ENCODE data around the gene BMPR2.
"Not testable (repeated sequence)": the region's sequence is repeated elsewhere in the genome, so short reads cannot be mapped to it uniquely, and the experiment has no call there.

BMPR2 gene

GRCh38 chr2:202455114-202455513 lies 79.0 kb downstream of the BMPR2 start:
- no peak for DNase-seq

- no peak for DNase-seq
Measured at GRCh38 chr2:202460119-202460518, 84.0 kb downstream of the BMPR2 start.

- DNase-seq, result no peak
Measured at GRCh38 chr2:202479090-202479489, 103.0 kb downstream of the BMPR2 start.

- no peak for DNase-seq
Measured at GRCh38 chr2:202479610-202480009, 103.5 kb downstream of the BMPR2 start.

GRCh38 chr2:202486351-202486750 lies 110.2 kb downstream of the BMPR2 start:
- no peak for DNase-seq

GRCh38 chr2:202488671-202489070 lies 112.5 kb downstream of the BMPR2 start:
- no peak for DNase-seq

- DNase-seq, result no peak
Measured at GRCh38 chr2:202490479-202490878, 114.4 kb downstream of the BMPR2 start.

GRCh38 chr2:202491514-202491913 lies 115.4 kb downstream of the BMPR2 start:
- DNase-seq, result no peak

GRCh38 chr2:202494300-202495229 lies 118.4 kb downstream of the BMPR2 start:
- peak; percentile 64 for DNase-seq

GRCh38 chr2:202495230-202495604 lies 119.1 kb downstream of the BMPR2 start:
- DNase-seq, result no peak

- DNase-seq, result not testable (repeated sequence)
Measured at GRCh38 chr2:202496835-202497472, 120.8 kb downstream of the BMPR2 start.

GRCh38 chr2:202497473-202497866 lies 121.3 kb downstream of the BMPR2 start:
- not testable (repeated sequence) for DNase-seq

GRCh38 chr2:202499841-202500240 lies 123.7 kb downstream of the BMPR2 start:
- DNase-seq, result not testable (repeated sequence)

GRCh38 chr2:202503276-202503675 lies 127.1 kb downstream of the BMPR2 start:
- not testable (repeated sequence) for DNase-seq

GRCh38 chr2:202508686-202509085 lies 132.6 kb downstream of the BMPR2 start:
- no peak for DNase-seq

GRCh38 chr2:202510911-202511310 lies 134.8 kb downstream of the BMPR2 start:
- no peak for DNase-seq

- DNase-seq, result no peak
Measured at GRCh38 chr2:202512176-202512575, 136.0 kb downstream of the BMPR2 start.

GRCh38 chr2:202514732-202515131 lies 138.6 kb downstream of the BMPR2 start:
- no peak for DNase-seq

- DNase-seq, result no peak
Measured at GRCh38 chr2:202519453-202519852, 143.3 kb downstream of the BMPR2 start.

- DNase-seq, result no peak
Measured at GRCh38 chr2:202521470-202521869, 145.3 kb downstream of the BMPR2 start.

GRCh38 chr2:202529389-202529788 lies 153.3 kb downstream of the BMPR2 start:
- no peak for DNase-seq

GRCh38 chr2:202530038-202530437 lies 153.9 kb downstream of the BMPR2 start:
- DNase-seq, result no peak

- DNase-seq, result not testable (repeated sequence)
Measured at GRCh38 chr2:202535290-202535689, 159.2 kb downstream of the BMPR2 start.

GRCh38 chr2:202541137-202541536 lies 165.0 kb downstream of the BMPR2 start:
- no peak for DNase-seq
